NCI-H1417 treated with DMSO at 0.1 percent for 48 hours (cell line): ENCODE results near the gene PRC1.

Experiments used
- DNase-seq: peaks from one replicate; lab custom pipeline; 2025; lab: John Stamatoyannopoulos, UW

Gene PRC1

GRCh38 chr15:90955624-90956273, 38.6 kb downstream of the PRC1 start:
- no peak for DNase-seq

DNA sequence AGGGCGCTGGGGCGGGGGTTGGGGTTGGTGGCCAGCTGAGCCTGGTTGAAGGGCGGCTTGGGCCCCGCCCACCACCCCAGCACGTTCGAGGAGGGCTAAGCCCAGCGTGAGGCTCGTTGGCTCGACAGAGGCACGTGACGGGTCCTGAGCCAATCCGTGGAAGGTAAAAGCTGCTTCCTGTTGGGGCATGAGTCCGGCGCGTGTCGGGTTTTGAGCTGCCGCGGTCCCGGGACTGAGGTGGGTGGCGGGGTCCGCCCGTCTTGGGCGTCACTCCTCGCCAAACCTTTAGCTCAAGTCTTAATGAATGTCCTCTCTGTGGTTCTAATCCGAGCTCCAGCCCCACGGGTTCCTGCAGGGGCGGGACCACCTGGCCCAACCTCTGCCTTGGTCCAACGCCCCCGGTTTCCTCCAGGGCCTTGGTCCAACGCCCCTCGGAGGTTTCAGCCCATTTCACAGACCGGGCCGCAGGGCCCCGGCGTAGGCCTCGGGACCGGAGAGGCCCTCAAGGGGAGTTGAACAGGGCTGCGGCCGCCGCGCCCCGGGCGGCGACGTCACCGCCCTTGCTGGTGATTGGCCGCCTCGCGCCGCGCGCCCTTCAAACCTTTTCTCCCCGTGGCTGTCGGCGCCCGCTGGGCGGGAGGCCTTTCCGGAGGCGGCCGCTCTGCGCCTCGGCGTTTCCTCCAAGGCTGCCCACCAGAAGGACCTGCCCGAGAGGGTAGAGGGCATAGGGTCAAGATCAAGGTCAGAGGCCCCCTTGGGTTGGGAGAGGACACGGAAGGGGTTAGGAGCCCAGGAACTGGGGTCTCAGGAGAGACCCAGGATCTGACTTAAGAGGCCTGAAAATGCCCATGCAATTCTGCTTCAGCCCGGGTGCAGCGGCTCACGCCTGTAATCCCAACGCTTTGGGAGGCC, 39.4 kb downstream of the PRC1 start, which contains the start of gene RCCD1:
TSS of gene RCCD1 (plus strand) at position 173 of the 912 bp plus-strand sequence. CDS start 1,851 bp downstream, outside the sequence.
- peak; percentile 30 for DNase-seq

GRCh38 chr15:90953947-90954711, 40.2 kb downstream of the PRC1 start:
- DNase-seq = no peak

DNA sequence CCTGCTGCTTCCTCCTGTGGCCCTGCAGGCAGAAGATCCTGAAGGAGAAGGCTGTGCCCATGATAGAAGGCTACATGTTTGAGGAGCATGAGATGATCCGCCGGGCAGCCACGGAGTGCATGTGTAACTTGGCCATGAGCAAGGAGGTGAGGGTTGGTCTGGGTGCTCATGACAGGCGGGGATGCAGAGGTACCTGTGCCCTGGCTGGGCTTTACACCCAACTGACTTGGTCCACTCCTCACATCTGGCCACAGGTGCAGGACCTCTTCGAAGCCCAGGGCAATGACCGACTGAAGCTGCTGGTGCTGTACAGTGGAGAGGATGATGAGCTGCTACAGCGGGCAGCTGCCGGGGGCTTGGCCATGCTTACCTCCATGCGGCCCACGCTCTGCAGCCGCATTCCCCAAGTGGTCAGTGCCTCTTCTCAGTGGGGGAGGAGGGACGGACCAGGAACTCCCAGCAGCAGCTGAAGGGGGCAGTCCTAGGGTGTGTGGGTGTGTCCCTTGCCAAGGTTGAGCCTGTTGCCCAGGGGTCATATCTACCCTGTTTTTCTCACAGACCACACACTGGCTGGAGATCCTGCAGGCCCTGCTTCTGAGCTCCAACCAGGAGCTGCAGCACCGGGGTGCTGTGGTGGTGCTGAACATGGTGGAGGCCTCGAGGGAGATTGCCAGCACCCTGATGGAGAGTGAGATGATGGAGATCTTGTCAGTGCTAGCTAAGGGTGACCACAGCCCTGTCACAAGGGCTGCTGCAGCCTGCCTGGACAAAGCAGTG, 41.2 kb downstream of the PRC1 start:
- no peak for DNase-seq

- DNase-seq = no peak
These were observed 43.7 kb downstream of the PRC1 start for GRCh38 chr15:90950676-90951075.

GRCh38 chr15:90949979-90950675, 44.2 kb downstream of the PRC1 start:
- no peak for DNase-seq

DNA sequence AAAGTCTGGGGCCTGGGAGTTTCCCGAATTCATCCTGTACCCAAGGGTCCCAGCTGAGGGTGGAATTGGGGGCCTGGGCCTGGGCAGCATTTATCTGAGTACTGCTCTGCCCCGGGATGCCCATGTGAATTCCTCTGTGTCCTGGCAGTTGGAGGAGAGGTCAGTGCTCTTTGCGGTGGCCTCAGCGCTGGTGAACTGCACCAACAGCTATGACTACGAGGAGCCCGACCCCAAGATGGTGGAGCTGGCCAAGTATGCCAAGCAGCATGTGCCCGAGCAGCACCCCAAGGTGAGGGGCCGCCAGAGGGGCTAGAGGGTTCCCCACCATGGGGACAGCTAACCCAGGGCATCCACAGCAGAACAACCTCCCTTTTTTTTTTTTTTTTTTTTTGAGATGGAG, 45.8 kb downstream of the PRC1 start:
- DNase-seq = no peak

DNA sequence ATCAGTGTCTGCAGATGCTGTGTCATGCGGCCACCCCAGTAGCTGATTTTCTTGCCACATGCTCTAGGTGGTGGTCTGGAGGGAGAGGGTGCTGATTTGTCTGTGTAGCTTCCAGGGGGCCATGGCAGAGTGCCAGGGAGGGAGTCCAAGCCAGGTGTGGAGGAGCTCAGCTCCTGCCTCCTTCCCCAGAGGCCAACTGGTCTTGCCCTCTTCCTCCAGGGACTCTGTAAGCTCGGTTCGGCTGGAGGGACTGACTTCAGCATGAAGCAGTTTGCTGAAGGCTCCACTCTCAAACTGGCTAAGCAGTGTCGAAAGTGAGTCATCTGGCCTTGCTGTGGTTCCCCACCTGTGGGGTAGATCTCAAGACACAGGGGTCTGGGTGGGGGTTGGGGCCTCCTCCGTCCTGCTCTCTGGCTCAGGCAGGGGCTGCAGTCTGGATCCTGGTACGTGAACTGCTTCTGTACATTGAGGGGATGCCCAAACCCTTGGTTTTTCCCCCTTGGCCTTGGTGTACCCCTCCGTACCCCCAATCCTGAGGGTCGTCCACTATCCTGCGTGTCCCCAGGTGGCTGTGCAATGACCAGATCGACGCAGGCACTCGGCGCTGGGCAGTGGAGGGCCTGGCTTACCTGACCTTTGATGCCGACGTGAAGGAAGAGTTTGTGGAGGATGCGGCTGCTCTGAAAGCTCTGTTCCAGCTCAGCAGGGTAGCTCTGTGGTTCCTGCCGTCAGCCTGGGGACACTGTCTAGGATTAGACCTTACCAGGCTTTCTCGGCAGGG, 46.6 kb downstream of the PRC1 start:
- DNase-seq = no peak

- no peak for DNase-seq
These were observed 47.3 kb downstream of the PRC1 start for GRCh38 chr15:90946941-90947576.

DNA sequence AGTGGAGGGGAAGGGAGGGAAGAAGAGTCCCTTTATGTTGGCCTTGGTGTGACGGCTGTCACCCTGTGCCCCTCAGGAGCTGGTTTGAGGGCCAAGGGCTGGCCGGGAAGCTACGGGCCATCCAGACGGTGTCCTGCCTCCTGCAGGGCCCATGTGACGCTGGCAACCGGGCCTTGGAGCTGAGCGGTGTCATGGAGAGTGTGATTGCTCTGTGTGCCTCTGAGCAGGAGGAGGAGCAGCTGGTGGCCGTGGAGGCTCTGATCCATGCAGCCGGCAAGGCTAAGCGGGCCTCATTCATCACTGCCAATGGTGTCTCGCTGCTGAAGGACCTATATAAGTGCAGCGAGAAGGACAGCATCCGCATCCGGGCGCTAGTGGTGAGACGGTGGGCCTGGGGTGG, 47.8 kb downstream of the PRC1 start:
- DNase-seq = no peak

- no peak for DNase-seq
These were observed 49.2 kb downstream of the PRC1 start for GRCh38 chr15:90945091-90945490.

GRCh38 chr15:90942354-90943120, 51.8 kb downstream of the PRC1 start:
- no peak for DNase-seq

GRCh38 chr15:90941038-90941437, 53.3 kb downstream of the PRC1 start:
- no peak for DNase-seq

- DNase-seq = no peak
These were observed 54.6 kb downstream of the PRC1 start for GRCh38 chr15:90939756-90940155.

- DNase-seq = no peak
These were observed 56.1 kb downstream of the PRC1 start for GRCh38 chr15:90938261-90938660.

GRCh38 chr15:90936823-90937222, 57.5 kb downstream of the PRC1 start:
- no peak for DNase-seq

DNA sequence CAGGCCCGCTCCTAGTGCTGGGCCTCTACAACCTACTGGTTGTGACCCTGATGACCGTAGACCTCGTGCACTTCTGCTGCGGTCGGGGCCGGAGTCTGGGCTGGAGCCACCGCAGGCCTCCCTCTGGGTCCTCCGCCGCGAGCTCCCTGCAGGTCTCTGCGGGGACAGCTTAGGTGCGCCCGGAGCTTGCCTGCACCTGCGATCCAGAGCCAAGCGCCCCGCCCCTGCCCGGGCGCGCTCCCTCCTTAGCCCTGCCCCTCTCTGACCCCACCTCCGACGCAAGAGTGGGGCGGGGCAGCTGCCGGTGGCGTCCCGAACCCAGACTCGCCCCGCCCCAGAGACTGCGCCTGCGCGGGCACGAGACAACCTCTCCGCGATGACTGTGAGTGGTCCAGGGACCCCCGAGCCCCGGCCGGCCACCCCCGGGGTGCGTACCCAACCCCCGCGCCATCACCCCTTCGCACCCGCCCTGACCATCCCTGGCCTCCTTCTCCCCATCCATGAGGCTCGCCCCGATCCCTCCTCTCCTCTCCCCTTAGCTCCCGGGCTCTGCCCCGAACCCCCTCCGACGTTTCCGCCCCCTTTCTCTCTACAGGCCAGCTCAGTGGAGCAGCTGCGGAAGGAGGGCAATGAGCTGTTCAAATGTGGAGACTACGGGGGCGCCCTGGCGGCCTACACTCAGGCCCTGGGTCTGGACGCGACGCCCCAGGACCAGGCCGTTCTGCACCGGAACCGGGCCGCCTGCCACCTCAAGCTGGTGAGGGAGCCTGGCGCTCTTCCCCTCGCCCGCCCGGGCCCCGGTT, 59.2 kb downstream of the PRC1 start, which contains the start of gene UNC45A:
TSS of gene UNC45A (plus strand) at position 337 of the 803 bp plus-strand sequence. CDS start at position 377, 40 bp downstream.
- DNase-seq = peak; percentile 88
